Aorta (tissue), 5 donors: ENCODE measurements around the gene EMILIN2. TPM values are rescaled to one million over a fixed set of nuclear protein-coding genes. Genes with fewer than 3 reads are reported as not detected.
A peak's percentile ranks its signal among the peaks of the same experiment; 100 is the strongest.

Source experiments
- ATAC-seq: fragments of 200-7000 bp; cut with Tn5 transposase; one replicate; pipeline ENCODE4 v1.9.1; 2022; ENCODE audit warnings: moderate library complexity; ENCODE audit not compliant: low FRiP score
- DNase-seq, 2 donors: peaks; one replicate each; pipeline ENCODE4 v3.0.0-alpha.2; 2020
- H3K27ac ChIP-seq, 2 donors: one replicate each; pipeline ENCODE4 v1.5.1; 2013; ENCODE audit warnings: low read length in 2 of 2, mild to moderate bottlenecking in 2 of 2, moderate library complexity in 2 of 2, control low read depth in 1 of 2, inconsistent platforms in 1 of 2, low read depth in 1 of 2
- H3K27me3 ChIP-seq, 2 donors: one replicate each; pipeline ENCODE4 v1.6.1; 2013; ENCODE audit warnings: control low read depth in 1 of 2, low read length in 1 of 2, mild to moderate bottlenecking in 1 of 2, moderate library complexity in 1 of 2; ENCODE audit not compliant: insufficient read depth in 2 of 2, control insufficient read depth in 1 of 2
- H3K36me3 ChIP-seq, 2 donors: one replicate each; pipeline ENCODE4 v1.6.1; 2013; ENCODE audit warnings: control low read depth in 1 of 2, low read length in 1 of 2, mild to moderate bottlenecking in 1 of 2; ENCODE audit not compliant: insufficient read depth in 2 of 2, control insufficient read depth in 1 of 2
- H3K4me1 ChIP-seq, 2 donors: one replicate each; pipeline ENCODE4 v1.6.1; 2013; ENCODE audit warnings: low read length in 2 of 2, control low read depth in 1 of 2, mild to moderate bottlenecking in 1 of 2, moderate library complexity in 1 of 2; ENCODE audit not compliant: insufficient read depth in 2 of 2, control insufficient read depth in 1 of 2
- H3K4me3 ChIP-seq, 2 donors: one replicate each; pipeline ENCODE4 v1.5.1; 2013; ENCODE audit warnings: low read length in 2 of 2, control low read depth in 1 of 2, mild to moderate bottlenecking in 1 of 2
- H3K9me3 ChIP-seq: one replicate; pipeline ENCODE4 v1.6.1; 2013; ENCODE audit warnings: mild to moderate bottlenecking, low read length; ENCODE audit not compliant: control insufficient read depth
- WGBS, 2 donors: extraction: QIAGEN DNeasy Blood & Tissue Kit; methylation state at CpG; one replicate each; pipeline ENCODE4 v1.1.7; 2013; 5-methylcytosine and 5-hydroxymethylcytosine counted together
- intact Hi-C, 2 donors: fragments of 100-400 bp; cut with DNase I; formaldehyde crosslinking; loops; one replicate each; pipeline versions ENCODE4 v1.14.2 to v1.15.0; 2022
- polyA plus RNA-seq, 2 donors: library from polyadenylated mRNA; stranded (reverse); fragments of 200-250 nt; gene quantifications; one replicate each; pipeline ENCODE4 v1.2.3, GENCODE V29; 2013
- total RNA-seq, 2 donors: library from RNA; stranded (reverse); fragmentation: NEBNext Ultra II Directional; extraction: Animal tissue kit (Norgen Biotek cat#: 25700); gene quantifications; one replicate each; pipeline ENCODE4 v1.2.1, GENCODE V29; 2021
- donor health status: healthy with polysubstance abuse.
- donor health status: Bipolar disorder and iron deficiency.
- donor health status: DM: no; HTN: no; CAD: no.
- donor health status: DM: no; HTN: no; CAD: no.
- donor health status: DM: yes; HTN: yes; CAD: no.

The EMILIN2 gene
- total and polyA plus RNA-seq, 4 donors: 1.1 to 34.5 (median 13.8) TPM

- no peak for ATAC-seq
- no peaks in the 10 kb centered on the region for H3K9me3 ChIP-seq
- H3K4me3 ChIP-seq: no peak overlapping the region
- peaks cover 0 to 3% of the 10 kb centered on the region in 2 donors for H3K4me1 ChIP-seq
- no peaks in the 10 kb centered on the region for H3K27me3 ChIP-seq
- H3K36me3 ChIP-seq: no peaks in the 10 kb centered on the region
- intact Hi-C loops: no loop called here
- H3K27ac ChIP-seq: no peak overlapping the region
- 94 to 95% methylated on average over 4 of the region's 4 CpGs for whole genome bisulfite sequencing, 2 donors
- no peak for DNase-seq
These were observed 33.1 kb downstream of the EMILIN2 start for GRCh38 chr18:2879889-2880288.

DNA sequence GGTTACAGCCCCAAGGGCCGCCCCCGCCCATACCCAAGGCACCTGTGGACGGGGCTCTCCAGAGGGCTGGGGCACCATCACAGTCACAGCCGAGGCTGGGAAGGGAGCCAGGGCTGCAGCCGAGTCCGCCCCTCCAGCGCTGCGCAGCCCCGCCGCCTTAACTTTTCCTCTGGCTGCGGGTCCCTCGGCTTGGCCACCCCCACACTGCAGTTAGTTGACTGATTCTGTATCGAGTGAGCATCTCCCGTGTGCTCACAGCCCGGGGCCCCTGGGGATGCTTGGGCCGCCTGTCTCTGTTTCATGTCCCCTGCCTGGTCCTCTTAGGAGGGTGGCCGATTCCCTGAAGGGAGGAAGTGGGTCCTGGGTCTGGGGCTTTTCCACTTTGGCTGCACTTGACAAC is 33.7 kb downstream of the EMILIN2 start:
- Histone ChIP-seq H3K36me3 (no peaks in the 10 kb centered on the region), H3K27me3 (no peaks in the 10 kb centered on the region), H3K4me3 (no peak overlapping the region), H3K9me3 (no peaks in the 10 kb centered on the region), H3K4me1 (peaks cover 0 to 3% of the 10 kb centered on the region in 2 donors), H3K27ac (no peak overlapping the region)
- intact Hi-C loops: no loop called here
- 92 to 94% methylated on average over 14 to 17 of the region's 17 CpGs for WGBS, 2 donors
- DNase-seq: no peak
- ATAC-seq: no peak

DNA sequence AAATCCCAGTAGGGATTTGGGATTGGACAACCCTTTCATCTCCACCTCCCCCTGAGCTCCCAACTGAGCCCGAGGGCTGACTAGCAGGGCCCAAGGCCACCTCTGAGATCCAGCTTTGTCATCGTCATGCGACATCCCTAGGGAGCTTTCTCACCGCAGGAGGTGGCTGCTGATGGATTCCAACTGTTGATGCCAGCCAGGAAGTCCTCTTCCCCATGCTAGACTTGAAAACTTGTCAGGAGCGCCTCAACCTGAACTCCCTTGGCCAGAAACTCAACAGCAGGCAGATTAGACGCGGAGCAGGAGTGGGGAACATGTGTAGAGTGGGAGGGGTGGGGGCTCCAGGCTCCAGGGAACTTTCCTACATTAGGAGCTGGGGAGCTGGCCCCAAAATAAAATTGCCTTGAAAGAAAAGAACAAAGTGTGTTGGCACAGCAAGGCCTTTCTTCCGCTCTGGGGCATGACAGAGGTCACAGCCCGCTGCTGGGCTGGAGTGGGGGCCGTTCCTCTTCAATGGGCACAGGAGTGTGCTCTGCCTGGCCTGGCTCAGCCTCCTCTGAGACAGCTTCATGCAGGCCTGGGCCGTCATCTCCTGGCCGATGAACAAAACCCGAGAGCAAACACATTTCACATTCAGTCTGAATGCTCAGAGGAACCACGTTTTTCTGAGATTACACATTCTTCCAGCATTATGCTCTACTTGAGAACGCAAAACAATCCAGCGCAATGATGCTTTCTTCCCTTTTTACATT is 34.5 kb downstream of the EMILIN2 start:
- ATAC-seq (peak; percentile 85), DNase-seq (peak; percentile 88 to 92)
- H3K9me3 ChIP-seq: no peaks in the 10 kb centered on the region
- intact Hi-C loops: no loop called here
- 19% methylated on average over 16 of the region's 16 CpGs for WGBS, 2 donors
- peaks cover 0 to 3% of the 10 kb centered on the region in 2 donors for H3K4me1 ChIP-seq
- no peaks in the 10 kb centered on the region for H3K36me3 ChIP-seq
- no peaks in the 10 kb centered on the region for H3K27me3 ChIP-seq
- H3K27ac ChIP-seq: peak overlapping the region; percentile 18 to 89
- H3K4me3 ChIP-seq: no peak overlapping the region

DNA sequence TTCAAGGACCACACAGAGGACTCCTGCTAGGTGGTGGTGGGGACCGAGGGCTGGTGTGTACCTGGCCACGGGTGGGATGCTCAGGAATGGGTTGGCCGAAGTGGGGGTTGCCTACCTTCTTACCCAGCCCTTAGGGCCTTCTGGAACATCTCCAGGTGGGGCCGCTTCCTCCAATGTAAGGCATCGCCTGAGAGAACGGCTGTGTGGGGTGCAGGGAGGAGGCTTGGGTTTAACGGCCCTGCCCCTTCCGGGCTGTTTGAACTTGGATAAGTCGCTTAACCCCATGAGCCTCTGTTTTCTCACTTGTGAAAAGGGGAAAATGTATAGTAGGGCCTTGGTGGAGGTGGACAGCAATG is 35.0 kb downstream of the EMILIN2 start:
- ATAC-seq: peak; percentile 39
- Histone ChIP-seq H3K4me1 (peaks cover 0 to 3% of the 10 kb centered on the region in 2 donors), H3K27me3 (no peaks in the 10 kb centered on the region), H3K4me3 (no peak overlapping the region), H3K27ac (peak overlapping the region in 1 of 2 donors; percentile 89), H3K36me3 (no peaks in the 10 kb centered on the region), H3K9me3 (no peaks in the 10 kb centered on the region)
- no peak for DNase-seq
- 35 to 37% methylated on average over 9 of the region's 9 CpGs for WGBS, 2 donors
- intact Hi-C loops: no loop called here

GRCh38 chr18:2882201-2882600 is 35.4 kb downstream of the EMILIN2 start:
- H3K9me3 ChIP-seq: no peaks in the 10 kb centered on the region
- intact Hi-C loops: no loop called here
- no peaks in the 10 kb centered on the region for H3K27me3 ChIP-seq
- 48 to 53% methylated on average over 4 of the region's 4 CpGs for WGBS, 2 donors
- DNase-seq (no peak), ATAC-seq (no peak)
- H3K36me3 ChIP-seq: no peaks in the 10 kb centered on the region
- H3K4me3 ChIP-seq: no peak overlapping the region
- peaks cover 0 to 3% of the 10 kb centered on the region in 2 donors for H3K4me1 ChIP-seq
- H3K27ac ChIP-seq: peak overlapping the region in 1 of 2 donors; percentile 89

GRCh38 chr18:2883076-2883735 is 36.4 kb downstream of the EMILIN2 start:
- Histone ChIP-seq H3K9me3 (no peaks in the 10 kb centered on the region), H3K4me1 (peaks cover 0 to 3% of the 10 kb centered on the region in 2 donors), H3K4me3 (no peak overlapping the region), H3K27me3 (no peaks in the 10 kb centered on the region), H3K36me3 (no peaks in the 10 kb centered on the region), H3K27ac (no peak overlapping the region)
- WGBS, 2 donors: 91 to 93% methylated on average over 10 of the region's 10 CpGs
- DNase-seq (no peak), ATAC-seq (no peak)
- intact Hi-C loops: no loop called here

DNA sequence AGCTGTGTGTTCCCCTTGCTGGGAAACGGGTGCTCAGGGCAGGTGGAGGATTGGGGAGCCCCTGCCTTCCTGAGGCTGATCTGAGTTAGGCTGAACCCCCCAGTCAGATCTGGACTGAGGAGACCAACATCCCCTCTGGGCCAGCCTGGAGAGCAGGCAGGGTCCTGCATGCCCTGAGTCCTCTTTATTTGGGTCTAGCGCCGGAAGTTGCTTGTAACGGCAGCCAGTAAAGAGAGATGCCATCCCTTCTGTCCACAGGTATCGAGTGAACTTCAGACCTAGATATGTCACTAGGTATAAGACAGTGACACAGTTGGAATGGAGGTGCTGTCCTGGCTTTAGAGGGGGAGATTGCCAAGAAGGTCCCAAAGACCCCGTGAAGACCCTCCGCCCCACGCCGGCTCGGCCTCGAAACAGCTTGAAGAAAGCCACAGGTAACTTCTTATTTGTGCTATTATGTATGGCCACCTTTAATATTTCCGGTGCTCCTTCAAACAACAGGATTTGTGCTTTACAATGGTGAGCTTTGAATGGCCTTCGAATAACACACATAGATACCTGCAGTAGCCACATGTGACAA is 38.0 kb downstream of the EMILIN2 start:
- H3K9me3 ChIP-seq: no peaks in the 10 kb centered on the region
- no peak overlapping the region for H3K4me3 ChIP-seq
- ATAC-seq (no peak), DNase-seq (no peak)
- WGBS, 2 donors: 96 to 97% methylated on average over 13 of the region's 13 CpGs
- intact Hi-C loops: no loop called here
- H3K36me3 ChIP-seq: no peaks in the 10 kb centered on the region
- no peaks in the 10 kb centered on the region for H3K27me3 ChIP-seq
- peaks cover 0 to 3% of the 10 kb centered on the region in 2 donors for H3K4me1 ChIP-seq
- no peak overlapping the region for H3K27ac ChIP-seq

GRCh38 chr18:2887470-2887869 is 40.7 kb downstream of the EMILIN2 start:
- no peak for DNase-seq
- 74 to 92% methylated on average over 4 of the region's 4 CpGs for WGBS, 2 donors
- Histone ChIP-seq H3K9me3 (peaks cover 1% of the 10 kb centered on the region), H3K4me1 (no peaks in the 10 kb centered on the region), H3K36me3 (no peaks in the 10 kb centered on the region), H3K27me3 (no peaks in the 10 kb centered on the region), H3K4me3 (no peak overlapping the region), H3K27ac (no peak overlapping the region)
- ATAC-seq: no peak
- intact Hi-C loops: no loop called here
